Stimulated activated CD8-positive, alpha-beta memory T cell treated with anti-CD3 and anti-CD28 coated beads, Interleukin-15, amount 100 ng/mL, for 4 hours (primary cell): ENCODE data around the gene ATAT1.
A peak's percentile ranks its signal among the peaks of the same experiment; 100 is the strongest.
"Not testable (repeated sequence)": the region's sequence is repeated elsewhere in the genome, so short reads cannot be mapped to it uniquely, and the experiment has no call there.

Source experiments
- DNase-seq, 2 donors: peaks; one replicate each; pipeline ENCODE4 v3.0.0-alpha.2; 2020; ENCODE audit warnings: low read depth in 2 of 2

The ATAT1 gene

DNA sequence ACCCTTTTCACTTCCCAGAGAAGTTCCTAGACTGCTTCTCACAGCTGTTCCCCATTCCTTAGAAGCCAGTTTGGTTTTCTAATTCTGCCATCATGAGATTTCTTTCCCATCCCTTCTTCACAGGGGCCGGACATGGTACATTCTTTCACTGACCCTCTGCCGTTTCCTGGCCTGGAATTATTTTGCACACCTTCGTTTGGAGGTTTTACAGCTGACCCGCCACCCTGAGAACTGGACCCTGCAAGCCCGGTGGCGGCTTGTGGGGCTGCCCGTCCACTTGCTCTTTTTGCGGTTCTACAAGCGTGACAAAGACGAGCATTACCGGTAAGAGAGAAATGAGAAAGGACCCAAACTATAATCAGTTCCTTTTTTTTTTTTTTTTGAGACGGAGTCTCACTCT is 24.5 kb downstream of the ATAT1 start:
- DNase-seq: no peak

DNA sequence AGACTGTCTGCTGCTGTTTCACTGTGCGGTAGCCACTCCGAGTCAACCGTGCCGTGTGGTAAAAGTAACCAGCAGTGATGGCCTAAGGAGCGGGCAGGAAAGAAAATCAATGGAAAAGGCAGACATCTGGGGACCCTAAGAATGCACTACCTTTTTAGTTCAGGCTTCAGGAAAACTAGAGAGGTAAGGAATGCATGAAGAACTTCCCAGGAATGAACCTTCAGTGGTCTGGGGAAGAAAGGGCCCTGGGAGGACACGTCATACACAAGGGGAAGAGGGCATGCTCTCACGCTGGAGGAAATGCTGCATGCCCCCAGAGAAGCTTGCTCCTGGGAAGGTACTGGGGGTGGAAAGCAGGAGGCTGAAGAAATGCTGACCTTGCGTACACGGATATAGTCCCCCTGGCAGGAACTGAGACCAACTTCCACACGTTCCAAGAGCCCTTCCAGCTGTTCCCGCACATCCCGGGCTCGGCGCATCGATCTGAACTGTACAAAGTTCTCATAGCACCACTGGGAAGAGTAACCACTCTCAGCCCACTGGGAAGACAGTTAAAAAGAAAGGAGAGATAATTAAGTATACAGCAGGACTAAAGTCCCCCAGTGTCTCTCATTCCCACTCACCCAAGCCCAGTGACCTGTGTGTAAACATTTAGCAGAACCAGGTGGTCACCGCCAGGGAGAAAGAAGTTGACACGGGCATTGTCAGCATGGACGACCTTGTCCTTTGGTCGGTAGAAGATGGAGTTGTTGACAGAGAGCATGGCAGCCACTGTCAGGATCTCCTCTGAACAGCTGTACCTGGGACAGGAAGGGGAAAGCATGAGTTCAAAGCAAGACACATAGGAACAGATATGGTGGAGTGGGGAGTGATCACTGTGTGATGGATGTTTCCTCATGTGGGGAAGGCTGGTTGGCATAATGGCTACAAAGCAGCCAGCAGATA is 28.4 kb downstream of the ATAT1 start:
- DNase-seq: no peak

DNA sequence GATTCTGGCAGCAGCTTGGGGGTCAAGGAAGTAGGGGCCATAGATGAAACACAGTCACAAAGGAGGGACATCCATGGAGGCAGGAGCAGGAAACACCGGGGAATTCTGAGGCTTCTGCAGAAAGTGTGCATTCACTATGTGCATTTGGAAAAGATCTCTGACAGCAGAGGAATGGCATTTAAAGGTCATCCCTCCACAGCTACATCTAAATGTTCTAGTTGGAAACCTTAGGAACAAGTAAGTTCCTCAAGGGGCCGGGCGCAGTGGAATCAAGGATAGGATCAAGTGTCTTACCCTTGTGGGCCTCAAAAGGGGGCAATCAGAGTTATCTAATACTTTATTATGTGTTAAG is 29.0 kb downstream of the ATAT1 start:
- no peak for DNase-seq

DNA sequence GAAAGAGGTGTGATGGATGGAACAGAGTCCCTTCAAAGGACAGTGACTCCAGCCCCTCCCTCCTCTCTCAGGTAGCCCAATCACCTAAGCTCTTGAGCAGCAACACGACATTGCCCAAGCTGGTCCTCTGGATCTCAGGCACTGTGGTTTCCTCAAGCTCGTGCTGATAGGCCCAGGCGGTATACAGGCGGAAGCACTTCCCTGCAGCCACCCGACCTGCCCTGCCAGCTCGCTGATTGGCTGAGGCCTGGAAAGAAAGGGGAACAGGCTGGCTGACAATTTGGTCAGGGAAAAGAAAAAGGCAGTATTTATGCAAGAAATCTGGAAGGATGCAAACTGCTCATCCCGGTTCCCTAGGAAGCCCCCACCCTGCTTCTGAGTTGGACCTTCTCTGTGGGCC is 29.8 kb downstream of the ATAT1 start:
- no peak for DNase-seq

DNA sequence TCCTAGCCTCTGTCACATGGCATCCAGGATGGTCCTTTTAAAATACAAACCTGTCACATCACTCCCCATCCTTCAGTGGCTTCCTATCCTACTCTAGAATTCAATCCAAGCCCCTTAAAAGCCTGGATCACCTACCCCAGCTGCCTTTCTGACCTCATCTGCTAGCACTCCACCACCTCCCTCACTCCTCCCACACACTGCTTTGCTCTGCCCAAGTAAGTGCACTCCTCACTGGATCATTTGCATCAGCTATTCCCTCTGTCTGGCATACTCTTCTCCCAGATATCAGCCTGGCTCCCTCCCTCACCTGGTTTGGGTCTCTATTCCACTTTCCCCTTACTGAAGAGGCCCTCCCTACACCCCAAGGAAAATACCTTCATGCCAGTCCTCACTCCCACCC is 30.8 kb downstream of the ATAT1 start:
- no peak for DNase-seq

DNA sequence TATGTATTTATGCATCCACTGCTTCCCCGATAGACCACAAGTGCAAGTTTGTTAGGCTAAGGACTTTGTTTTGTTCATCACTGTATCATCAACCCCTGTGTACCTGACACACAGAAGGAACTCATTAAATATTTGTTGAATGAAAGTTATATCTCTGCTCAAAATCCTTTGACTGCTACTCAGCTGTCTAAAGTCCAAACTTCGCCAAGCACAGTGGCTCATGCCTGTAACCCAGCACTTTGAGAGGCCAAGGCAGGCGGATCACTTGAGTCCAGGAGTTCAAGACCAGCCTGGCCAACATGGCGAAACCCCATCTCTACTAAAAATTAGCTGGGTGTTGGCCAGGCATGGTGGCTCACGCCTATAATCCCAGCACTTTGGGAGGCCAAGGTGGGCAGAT is 31.2 kb downstream of the ATAT1 start:
- not testable (repeated sequence) for DNase-seq

DNA sequence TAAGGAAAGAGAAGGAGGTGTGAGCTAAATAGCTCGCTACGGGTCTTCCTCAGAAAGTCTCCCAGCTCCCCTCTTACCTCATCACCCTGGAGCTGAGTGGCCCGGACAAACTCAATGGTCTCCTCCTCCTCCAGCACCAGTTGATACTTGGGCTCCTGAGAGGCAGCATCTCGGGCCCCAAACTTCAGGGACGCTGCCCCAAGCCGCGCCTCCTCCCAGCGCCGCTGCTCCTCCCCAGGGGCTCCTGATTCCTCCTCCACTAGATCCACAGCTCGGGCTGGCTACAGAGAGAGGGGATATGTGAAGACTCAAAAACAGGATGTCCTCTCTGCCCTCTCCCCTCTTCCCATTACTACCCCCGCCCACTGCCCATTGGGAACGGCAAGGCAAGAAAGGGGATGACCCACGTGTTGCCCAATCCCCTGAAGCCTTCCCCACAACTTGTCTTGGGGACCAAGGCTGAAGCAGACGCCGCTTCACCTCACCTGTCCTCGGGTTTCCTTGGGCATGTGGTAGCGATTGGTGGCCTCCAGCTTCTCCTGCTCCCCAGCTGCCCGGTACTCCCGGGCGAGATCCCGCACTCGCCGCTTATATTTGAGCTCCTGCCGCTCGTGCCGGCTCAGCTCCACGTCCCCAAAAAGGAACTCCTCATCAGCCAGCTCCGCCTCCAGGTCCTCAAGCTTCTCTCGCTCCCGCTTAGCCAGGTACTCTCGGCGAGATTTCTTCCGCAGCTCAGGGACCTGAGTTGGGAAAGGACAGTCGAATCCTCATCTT is 38.5 kb downstream of the ATAT1 start:
- DNase-seq: no peak

DNA sequence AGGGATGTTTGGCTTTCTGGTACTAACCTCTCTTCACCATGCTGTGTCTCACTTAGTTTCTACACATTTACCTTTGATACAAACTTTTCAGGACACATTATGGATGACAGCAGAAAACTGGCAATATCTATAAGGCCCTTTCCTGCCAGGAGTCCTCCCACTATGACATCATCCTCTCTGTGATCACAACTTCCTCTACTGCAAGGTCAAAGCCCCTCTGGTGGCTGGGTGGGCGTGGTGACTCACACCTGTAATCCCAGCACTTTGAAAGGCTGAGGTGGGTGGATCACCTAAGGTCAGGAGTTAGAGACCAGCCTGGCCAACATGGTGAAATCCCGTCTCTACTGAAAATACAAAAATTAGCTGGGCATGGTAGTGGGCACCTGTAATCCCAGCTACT is 39.6 kb downstream of the ATAT1 start:
- not testable (repeated sequence) for DNase-seq

DNA sequence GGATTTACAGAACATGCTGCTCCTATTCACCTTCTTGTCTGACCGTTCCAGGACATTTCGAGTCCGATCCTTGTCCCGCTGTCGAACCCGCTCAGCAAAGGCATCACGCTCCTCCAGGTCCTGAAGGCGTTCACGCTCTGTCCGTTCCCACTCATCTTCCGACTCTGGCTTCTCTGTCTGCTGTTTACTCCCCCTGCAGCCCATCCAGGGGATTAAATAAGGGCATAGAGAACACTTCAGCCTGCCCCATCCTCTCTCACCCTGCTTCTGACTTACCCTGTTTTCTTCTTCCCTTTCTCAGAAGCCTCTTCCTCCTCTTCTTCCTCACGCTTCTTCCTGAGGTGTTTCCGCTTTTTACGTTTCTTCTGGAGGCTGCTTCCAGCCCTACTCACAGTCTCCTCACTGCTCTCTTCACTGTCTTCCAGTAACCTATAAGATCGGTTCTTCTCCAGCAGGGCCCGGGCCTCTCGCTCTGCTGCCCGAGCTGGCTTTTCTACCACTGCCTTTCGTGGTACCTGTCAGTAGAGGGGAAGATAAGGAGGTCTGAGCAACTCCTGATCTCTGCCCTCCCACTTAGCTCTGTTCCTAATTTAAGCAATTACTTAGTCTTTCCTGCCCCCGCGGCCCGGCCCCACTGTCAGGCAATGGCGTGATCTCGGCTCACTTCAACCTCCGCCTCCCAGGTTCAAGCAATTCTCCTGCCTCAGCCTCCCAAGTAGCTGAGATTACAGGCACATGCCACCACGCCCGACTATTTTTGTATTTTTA is 44.3 kb downstream of the ATAT1 start:
- DNase-seq: no peak

DNA sequence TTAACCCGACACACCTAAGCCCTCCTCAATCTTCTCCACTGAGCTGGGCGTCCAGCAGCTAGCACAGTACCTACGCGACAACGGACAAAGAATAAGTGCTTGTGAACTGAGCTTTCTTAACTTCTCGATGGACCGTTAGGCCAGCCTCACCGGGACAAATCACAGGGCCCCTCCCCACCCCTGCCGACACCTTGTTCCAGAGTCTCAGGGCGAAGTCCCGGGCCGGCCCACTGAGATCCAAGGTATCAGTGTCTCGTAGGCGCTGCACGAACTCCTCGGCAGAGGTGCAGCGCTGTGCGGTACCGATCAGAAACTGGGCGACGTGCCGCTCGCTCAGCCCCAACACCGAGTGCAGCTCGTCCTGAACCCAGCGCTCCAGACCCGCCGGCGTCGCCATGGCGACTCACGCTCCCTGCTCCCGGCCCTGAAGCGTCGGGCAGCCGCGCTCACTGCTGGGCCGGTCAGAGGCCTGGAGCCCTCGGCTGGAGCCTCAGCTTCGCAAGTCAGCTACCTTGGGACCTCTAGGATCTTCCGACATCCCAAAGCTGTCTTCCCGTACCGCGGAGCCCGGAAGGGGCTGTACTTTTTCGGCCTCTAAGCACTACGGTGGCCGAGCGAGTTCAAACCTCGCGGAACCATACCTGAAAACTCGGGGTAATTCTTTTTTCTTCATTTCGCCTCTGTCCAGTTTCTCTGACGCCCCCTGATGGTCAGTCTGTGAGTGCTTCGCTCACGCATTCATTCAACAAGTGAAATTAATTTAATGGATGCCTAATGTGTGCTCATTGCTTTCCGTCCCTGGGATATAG is 46.0 kb downstream of the ATAT1 start, which contains the start of gene DHX16:
Gene DHX16, minus strand, starts transcription at position 562 of the 809 bp plus-strand sequence. Its CDS starts 165 bp downstream, at position 397.
- peak; percentile 75 to 79 for DNase-seq

DNA sequence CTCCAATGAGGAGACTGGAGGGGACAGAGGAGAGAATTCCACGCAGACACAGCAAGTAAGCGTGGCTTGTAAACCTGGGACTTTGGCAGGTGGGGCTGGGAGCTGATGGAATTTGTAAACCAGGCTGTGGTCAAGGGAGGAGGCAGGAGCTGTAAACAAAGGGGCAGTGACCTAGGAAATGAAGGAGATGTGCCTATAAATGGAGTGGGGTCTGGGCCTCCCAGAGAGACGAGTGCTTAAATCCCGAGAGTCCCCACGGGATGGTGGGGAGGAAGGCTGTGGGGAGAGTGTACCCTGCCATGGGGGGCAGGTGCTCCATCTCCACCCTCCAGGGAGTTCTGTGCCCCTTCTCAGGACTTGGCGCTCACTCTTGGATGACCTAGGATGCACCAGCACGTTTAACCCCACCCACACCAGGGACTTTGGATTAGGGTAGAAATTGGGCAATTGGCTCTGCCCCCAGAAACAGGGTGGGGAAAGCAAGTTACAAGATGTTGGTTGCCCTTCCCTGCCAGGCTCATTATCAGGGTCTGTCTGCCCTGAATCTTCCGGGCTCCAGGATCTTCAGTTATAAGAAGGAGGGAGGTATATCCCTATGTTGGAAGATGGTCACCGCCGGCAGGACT is 50.1 kb downstream of the ATAT1 start:
- no peak for DNase-seq

DNA sequence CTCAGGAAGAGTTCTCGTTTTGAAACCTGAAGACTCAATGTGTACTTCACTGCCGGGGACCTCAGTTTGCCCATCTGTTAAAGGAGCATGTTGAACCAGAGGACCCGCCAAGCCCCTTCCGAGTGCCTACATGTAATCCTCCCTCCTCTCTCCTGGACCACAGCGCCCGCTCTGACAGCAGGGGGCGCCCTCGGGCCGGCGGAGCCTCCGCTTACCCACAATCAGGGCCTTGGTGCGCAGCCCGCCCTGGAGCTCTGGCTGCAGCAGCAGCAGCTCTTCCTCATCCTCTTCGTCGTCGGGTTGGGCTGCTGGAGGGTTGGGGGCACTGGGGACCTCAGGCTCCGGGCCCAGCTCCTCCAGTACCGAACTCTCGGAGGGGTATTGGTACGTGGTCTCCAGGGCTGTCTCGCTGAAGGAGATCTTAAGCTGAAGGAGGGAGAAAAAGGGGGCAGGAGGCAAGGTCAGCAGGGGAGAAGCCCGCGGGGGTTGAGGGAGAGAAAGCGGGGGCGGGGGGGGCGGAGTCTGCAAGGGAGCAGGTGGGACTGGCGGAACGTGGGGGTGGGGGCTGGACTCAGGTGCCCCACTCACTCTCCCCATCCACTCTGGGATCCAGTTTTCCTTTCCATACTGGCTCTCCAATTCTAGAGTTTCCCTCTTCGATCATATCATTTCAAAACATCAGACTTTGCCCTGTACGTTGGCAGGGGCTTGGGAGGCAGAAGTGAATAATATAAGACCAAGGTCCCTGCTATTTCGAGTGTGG is 52.5 kb downstream of the ATAT1 start:
- peak; percentile 77 to 78 for DNase-seq

DNA sequence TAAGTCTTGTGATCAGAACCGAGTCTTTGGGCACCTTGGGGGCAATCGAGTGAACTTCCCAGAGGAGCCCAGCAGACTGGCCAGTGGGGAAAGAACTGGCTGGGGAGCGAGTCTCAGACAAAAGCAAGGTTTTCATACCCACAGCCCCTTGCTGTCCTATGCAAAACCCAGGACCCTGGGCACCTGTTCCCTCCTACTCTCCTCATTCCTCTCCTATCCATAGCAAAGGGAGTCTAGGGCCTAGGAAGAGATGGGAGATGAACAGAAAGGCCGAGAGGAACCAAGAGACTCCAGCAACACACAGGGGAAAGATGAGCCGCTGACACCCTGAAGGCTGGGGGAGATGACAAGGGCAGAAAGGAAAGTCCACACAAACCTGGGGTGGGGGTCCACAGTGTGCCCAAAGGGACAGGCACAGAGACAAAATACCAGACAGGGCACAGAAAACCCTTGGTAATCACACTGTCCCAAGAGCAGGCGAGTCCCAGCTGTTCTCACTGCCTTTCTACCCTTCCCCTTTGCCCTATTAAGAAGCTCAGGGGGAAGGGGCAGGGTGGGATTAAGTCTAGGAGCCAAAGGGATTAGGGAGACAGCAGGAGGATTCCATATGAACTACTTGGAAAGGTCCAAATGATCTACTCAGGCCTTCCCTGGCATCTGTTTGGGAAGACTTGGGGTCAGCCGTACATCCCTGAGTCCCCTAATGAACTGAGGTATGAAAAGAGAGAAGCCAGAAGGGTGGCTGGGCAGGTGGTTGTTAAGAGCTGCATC is 53.3 kb downstream of the ATAT1 start:
- DNase-seq: no peak

DNA sequence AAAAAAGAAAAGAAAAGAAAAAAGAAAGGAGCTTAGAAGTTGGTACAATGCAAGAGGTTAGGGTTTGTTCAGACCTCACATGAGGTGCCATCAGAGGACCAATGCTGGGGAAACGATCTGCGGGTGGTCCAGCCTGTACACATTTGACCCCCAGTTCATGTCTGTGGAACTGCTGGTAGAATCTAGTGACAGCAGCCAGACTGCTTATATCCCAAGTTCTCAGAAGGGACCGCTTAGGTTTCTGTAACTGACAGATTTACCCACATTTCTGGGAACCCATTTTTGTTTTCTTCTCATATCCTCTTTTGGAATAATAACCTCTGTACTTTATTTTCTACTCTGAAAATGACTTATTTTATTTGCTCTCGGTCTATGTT is 55.1 kb downstream of the ATAT1 start:
- no peak for DNase-seq

DNA sequence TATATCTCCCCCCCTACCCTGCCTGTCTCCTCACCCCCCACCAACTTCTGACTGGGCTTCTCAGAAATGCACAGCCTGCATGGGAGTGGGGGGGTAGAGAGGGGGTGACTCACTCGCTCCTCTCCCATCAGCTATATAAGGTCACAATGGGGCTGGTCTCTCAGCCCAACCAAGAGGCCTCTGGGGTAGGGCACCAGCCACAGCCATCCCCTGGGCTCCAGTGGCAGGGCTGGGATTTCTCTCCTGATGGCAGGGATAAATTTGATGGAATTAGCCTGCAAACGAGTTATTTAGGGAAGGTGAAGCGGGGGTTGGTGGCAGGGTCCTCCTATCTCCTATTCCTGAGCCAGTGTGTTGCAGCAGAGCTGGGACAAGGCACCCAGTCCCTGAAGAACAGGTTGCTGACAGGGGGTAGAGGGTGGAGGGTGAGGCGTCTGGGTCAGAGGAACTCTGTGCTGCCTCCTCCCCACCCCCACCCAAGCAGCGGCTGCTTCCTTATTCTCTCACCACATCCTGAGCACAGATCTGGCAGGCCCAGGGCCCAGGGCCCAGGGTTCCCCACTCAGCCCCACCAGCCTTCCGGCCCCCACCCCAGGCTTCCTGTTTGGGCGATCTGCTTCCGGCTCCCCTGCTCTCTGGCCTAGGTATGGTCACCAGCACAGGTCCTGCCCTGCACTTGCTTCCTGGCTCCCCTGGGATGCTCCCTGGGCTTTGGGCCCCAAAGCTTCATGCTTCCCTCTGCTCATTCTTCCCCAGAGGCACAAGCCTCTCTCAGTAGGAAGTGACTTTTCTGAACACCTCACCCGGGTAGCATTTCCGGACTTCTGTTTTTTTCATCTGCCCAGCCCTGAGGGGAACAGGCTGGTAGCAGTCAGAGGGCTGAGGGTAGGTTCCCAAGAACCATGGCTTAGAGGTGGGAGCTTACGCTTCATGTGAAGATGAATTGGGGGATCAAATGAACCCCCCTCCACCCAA is 55.8 kb downstream of the ATAT1 start:
- DNase-seq: peak; percentile 74 to 80

DNA sequence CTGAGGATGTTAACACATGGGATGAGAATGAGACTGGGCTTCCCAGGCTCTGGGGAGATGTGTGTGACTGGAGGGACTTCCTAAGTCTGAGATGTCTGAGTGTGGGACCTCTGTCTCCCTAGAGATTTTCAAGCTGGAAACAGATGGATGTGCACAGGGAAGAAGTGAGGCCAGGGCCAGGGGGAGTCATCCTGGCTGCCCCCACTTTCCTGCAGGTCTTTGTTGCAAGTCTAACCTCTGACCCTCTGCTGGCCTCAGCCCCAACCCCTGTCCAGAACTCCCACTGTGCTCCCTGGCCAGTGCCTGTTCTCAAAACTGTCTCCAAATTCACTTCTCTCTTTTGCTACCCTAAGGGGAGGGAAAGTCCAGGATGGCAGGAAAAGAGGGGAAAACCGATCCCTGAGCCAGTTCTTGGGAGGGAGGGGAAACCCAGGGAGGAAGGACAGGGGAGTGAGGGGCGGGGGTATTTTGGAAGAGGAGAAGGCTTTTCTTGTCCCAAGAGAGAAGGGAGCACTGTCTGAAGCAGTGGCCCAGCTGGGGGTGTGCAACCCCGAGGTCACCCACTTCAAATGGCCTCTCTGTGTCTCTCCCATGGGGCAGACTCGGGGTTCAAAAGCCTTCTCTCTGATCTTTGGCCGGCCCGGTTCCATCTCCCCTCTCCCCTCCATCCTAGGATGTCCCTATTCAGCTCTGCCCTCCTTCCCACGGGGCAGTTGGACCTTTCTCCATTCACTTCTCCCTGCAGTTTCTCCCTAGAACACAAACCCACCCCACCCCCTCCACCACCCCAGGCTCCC is 56.7 kb downstream of the ATAT1 start:
- no peak for DNase-seq

DNA sequence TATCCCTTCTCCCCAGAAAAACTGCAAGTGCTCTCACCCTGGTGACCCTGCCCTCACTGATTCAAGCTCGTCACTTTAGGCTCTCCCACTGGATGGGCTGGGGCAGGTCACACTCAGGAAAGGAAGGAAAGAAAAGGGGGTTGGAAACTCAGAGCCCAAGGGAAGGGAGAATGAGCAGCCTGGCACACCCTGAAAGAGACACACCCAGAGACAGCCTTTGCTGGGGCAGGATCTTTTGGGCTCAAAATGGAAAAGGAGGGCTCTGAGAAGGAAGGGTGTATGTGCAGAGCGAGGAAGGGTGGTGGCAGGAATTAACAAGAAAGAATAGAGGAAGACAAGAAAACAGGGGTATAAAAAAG is 57.3 kb downstream of the ATAT1 start:
- DNase-seq: no peak
